DMS53 treated with DMSO at 0.1 percent for 48 hours (cell line): ENCODE results near the gene BCLAF1.

ENCODE experiments used
- DNase-seq: peaks from one replicate; lab custom pipeline; 2025; ENCODE audit not compliant: unreplicated experiment; lab: John Stamatoyannopoulos, UW

BCLAF1 gene

DNA sequence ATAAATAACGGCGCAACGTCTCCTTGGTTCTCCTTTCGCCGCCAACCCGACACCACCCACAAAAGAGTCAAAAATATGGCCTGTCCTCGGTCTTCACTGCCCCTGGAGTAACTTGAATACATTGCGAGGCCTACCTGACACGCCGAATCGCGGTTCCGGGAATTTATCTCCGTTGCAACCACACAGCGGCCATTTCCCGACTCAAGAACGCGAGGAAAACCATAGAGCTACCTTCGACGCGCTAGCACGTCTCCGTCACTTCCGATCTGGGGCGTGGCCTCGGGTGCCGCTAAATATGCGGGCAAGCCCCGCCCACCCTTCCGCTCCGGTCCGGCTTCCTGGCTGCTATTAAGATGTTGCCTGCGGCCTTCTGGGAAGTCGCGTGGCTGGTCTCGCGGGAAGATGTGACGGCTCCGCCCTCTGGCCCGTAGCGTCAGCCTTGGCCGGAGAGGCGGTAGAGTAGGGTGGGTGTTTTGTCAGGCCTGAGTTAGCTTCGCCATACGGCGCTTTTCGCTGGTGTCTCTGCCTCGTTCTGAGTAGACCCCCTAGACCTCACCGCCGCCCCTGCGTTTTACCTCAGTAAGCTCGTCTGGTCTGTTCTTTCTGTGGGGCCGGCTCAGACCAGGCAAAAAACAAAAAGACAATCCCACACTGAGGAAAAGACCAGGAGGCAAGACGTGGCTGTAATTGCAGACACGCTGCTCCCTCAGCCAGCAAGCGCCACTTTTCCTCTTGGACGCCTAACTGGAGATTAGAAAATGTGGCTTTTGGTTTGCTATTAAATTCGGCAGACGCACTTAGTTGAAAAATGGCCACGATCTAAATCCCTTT is at the start of gene BCLAF1:
Gene BCLAF1 (minus strand): TSS at position 268 of the 831 bp plus-strand sequence. CDS start 9,980 bp downstream, outside the sequence.
- DNase-seq: peak; percentile 89

DNA sequence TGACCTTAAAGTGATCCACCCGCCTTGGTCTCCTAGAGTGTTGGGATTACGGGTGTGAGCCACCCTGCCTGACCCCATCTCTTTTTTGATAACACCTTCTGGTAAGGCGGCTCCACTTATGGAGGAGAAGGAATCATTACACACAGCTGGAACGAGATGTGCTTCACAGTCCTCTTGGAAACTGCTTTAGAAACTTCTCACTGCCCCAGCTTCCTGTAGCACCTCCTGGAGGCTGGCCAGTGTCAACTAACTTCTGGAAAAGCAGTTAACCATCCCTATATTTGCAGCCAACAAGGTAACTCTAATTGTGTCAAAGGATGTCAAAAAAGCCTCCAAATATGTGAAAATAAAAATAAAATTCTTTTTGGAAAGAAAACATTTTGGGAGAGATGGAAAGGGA is 48.8 kb upstream of the BCLAF1 start:
- DNase-seq: no peak

GRCh38 chr6:136337606-136338005 is 48.0 kb upstream of the BCLAF1 start:
- no peak for DNase-seq

GRCh38 chr6:136337121-136337520 is 47.5 kb upstream of the BCLAF1 start:
- DNase-seq: no peak

DNA sequence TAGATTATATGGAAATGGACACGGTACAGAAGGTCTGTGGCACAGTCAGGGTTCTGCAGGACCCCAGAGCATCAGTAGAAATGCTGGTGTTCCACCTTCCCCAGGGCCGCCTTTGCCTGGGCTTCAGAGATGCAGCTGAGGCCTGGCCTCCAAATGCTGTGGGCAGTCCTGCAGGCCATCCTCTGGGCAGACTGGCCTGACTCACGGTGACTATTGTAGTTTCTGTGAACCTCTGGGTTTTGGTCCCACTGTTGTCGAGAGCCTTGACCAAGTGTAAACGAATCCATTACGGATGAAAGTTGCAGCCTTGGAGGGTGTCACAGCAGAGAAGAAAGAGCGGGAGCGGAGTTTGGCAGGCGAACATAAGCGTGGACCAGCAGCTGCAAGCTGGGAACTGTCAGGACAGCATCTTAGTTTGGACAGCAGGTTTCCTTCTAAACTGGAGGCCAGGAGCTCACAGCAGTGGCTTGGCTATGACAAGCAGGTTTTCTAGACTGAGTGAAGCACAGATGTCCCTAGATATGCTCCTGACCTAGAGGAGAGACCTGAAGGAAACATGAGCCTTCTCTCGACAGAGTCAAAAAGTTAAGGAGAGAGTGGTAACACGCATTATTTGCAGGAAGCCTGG is 46.2 kb upstream of the BCLAF1 start:
- DNase-seq: no peak

- DNase-seq: no peak
Measured at GRCh38 chr6:136334853-136335252, 45.2 kb upstream of the BCLAF1 start.

GRCh38 chr6:136334465-136334846 is 44.8 kb upstream of the BCLAF1 start:
- DNase-seq: no peak

DNA sequence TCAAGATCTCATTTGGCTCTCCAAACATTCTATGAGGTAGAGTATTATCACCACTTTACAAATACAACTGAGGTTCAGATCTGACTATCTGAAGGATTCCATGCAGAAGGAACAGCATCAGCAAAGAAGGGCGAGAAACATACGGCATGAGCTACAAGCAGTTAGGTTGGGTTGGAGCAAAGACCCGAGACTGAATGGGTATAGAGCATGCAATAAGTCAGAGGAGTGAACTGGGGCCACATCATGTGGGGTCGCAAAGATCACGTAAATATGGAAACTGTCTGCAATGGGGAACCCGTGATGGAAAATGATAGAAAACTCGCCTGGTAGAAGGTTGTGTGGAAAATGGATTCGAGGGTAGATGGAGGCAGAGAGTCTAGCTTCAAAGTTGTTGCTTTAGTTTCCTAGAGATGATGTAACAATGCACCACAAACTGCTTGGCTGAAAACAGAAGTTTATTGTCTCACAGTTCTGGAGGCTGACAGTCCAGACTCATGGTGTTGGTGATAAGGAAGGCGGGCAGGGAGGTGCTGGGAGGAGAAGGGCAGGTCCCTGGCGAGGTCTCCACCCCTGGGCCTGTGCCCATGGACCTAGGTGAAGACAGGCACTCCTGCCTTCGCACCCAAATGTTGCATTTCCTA is 44.3 kb upstream of the BCLAF1 start:
- no peak for DNase-seq

GRCh38 chr6:136331461-136331860 is 41.8 kb upstream of the BCLAF1 start:
- no peak for DNase-seq

- DNase-seq: no peak
Measured at GRCh38 chr6:136330634-136331033, 41.0 kb upstream of the BCLAF1 start.

- DNase-seq: peak; percentile 91
Measured at GRCh38 chr6:136326038-136326553, 36.5 kb upstream of the BCLAF1 start.

DNA sequence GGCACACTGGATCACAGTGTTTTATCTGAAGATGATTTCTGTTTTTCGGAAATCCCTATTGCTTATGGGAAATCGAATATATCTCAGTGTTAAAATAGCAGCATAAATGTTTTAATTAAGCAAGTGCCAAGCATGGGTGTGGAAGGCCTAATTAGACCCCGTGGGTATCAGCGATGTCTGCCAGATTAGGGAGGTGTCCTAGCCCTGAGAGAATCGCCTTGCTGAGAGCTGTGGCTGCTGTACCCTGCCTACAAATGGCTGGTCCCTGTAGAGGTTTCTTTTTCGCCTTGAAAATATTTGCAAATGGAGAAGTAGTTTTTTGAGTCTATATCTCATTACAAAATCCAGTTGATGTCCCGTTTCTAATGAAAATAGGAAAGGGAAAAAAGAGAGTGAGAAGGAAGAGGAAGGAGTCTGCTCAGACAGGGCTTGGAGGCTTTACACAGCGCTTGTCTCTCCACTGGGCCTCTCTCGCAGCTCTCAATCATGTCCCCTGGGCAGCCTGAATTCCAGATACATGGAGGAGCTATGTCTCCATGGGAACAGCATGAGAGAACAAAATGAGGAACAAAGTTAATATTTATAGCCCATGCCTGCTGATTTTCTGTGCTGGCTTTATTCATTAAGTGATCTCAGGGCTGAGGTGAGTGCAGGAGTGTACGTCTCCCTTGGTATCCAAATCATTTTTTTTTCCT is 35.2 kb upstream of the BCLAF1 start:
- no peak for DNase-seq

- no peak for DNase-seq
Measured at GRCh38 chr6:136323431-136324112, 33.9 kb upstream of the BCLAF1 start.

DNA sequence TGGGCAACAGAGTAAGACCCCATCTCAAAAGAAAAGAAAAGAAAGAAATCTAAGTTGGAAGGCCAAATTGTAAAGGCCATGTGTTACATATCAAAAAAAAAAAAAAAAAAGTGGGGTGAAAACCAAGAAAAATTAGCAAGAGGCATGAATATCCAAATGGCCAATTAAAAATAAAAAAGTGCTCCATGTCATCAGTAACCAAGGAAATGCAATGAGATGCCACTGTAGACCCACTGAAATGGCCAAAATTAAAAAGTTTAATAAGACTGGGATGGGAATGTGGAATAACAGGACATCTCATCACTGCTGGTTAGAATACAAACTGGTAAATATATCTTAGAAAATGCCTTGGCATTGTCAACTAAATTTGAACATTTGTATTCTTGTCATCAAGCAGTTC is 30.1 kb upstream of the BCLAF1 start:
- no peak for DNase-seq

GRCh38 chr6:136318676-136319075 is 29.0 kb upstream of the BCLAF1 start:
- DNase-seq: no peak

DNA sequence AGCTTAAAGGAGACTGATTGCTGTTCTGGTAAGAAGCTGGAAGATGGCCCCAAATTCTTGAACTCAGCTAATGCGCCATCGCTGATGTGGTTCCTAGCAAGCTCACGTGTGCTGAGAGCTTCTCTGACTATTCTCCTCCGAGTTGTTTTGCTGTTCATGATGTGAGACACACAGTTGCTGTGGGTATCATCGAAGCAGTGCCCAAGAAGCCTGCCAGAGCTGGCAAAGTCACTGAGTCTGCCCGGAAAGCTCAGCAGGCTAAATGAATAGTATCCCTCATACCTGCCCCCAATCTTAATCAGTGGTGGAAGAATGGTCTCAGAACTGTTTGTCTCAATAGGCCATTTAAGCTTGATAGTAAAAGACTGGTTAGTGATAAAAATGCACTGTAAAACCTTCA is 28.3 kb upstream of the BCLAF1 start:
- no peak for DNase-seq

GRCh38 chr6:136317021-136317694 is 27.5 kb upstream of the BCLAF1 start:
- peak; percentile 53 for DNase-seq

- DNase-seq: no peak
Measured at GRCh38 chr6:136315594-136315993, 25.9 kb upstream of the BCLAF1 start.

- no peak for DNase-seq
Measured at GRCh38 chr6:136312975-136313374, 23.3 kb upstream of the BCLAF1 start.

DNA sequence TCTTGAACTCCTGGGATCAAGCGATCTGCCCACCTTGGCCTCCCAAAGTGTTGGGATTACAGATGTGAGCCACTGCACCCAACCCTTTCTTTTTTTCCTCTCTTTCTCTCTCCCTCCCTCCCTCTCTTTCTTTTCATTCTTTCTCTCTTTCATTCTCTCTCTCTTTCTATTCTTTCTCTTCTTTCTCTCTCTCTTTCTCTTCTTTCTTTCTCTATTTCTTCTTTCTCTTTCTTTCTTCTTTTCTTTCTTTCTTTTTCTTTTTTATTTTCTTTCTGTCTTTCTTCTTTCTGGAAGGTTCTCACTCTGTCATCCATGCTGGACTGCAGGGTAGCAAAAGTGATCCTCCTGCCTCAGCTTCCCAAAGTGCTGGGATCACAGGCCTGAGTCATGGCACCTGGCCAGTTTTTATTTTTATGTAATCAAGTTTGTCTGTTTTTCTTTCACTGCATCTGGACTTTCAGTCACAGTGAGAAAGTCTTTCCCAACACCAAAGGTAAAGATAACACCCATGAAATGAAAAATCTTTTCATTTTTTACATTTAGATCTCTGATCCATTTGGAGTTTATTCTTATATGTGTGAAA is 20.2 kb upstream of the BCLAF1 start:
- no peak for DNase-seq
